Vagina (tissue), 2 donors: ENCODE results near the gene PSMC1.

Experiments used
- POLR2A ChIP-seq, 2 donors: fragments of 450-650 bp; IDR thresholded peaks; one replicate each; pipeline ENCODE4 v1.6.1; 2017; ENCODE audit warnings: antibody characterized with exemption in 2 of 2, mild to moderate bottlenecking in 2 of 2, moderate library complexity in 2 of 2
- TF ChIP-seq, protein P1 (sequence below), 3 experiments: fragments of 450-650 bp in 2 of 3; fragments of 200-600 bp in 1 of 3; sonication (generic) in 1 of 3; IDR thresholded peaks; one replicate each; pipeline ENCODE4 v1.5.1; 2017 to 2019; ENCODE audit warnings: antibody characterized with exemption in 3 of 3, mild to moderate bottlenecking in 2 of 3, moderate library complexity in 2 of 3

GRCh38 chr14:90255871-90256270 is 482 bp upstream of the PSMC1 start:
- TF ChIP-seq POLR2A (IDR thresholded peaks at IDR 0.05) = no peak
- TF ChIP-seq, protein P1, sequence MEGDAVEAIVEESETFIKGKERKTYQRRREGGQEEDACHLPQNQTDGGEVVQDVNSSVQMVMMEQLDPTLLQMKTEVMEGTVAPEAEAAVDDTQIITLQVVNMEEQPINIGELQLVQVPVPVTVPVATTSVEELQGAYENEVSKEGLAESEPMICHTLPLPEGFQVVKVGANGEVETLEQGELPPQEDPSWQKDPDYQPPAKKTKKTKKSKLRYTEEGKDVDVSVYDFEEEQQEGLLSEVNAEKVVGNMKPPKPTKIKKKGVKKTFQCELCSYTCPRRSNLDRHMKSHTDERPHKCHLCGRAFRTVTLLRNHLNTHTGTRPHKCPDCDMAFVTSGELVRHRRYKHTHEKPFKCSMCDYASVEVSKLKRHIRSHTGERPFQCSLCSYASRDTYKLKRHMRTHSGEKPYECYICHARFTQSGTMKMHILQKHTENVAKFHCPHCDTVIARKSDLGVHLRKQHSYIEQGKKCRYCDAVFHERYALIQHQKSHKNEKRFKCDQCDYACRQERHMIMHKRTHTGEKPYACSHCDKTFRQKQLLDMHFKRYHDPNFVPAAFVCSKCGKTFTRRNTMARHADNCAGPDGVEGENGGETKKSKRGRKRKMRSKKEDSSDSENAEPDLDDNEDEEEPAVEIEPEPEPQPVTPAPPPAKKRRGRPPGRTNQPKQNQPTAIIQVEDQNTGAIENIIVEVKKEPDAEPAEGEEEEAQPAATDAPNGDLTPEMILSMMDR (IDR thresholded peaks at IDR 0.05) = no peak
